CD14-positive monocyte (primary cell): Measurements from ENCODE around the gene PAX8. TPM values are rescaled to one million over a fixed set of nuclear protein-coding genes. Genes with fewer than 3 reads are reported as not detected.

Experiments
- DNase-seq, 3 donors: peaks; one replicate each; pipeline ENCODE4 v3.0.0-alpha.2; 2011 to 2022
- H2AFZ ChIP-seq: 2 replicates; pipeline ENCODE4 v1.6.0; 2012; ENCODE audit warnings: mild to moderate bottlenecking, low read depth, low read length, inconsistent platforms; ENCODE audit not compliant: insufficient read depth, poor library complexity, severe bottlenecking
- H3K27ac ChIP-seq, 2 donors: 1 replicate in 1 of 2; 2 replicates in 1 of 2; pipeline ENCODE4 v1.5.1; 2012 to 2013; ENCODE audit warnings: low read length in 2 of 2, control low read depth in 1 of 2, inconsistent platforms in 1 of 2, low read depth in 1 of 2, mild to moderate bottlenecking in 1 of 2
- H3K27me3 ChIP-seq, 2 donors: one replicate each; pipeline versions ENCODE4 v1.6.0 to v1.6.1; 2011 to 2013; ENCODE audit warnings: low read length in 2 of 2; ENCODE audit not compliant: control insufficient read depth in 2 of 2, insufficient read depth in 2 of 2
- H3K36me3 ChIP-seq, 2 donors: replicated peaks in 1 of 2; 1 replicate in 1 of 2; 2 replicates in 1 of 2; pipeline versions ENCODE4 v1.5.1 to v1.6.1; 2012 to 2013; ENCODE audit warnings: low read length in 2 of 2, control low read depth in 1 of 2, inconsistent platforms in 1 of 2, mild to moderate bottlenecking in 1 of 2; ENCODE audit not compliant: insufficient read depth in 2 of 2, control insufficient read depth in 1 of 2
- H3K4me1 ChIP-seq, 2 donors: 1 replicate in 1 of 2; 2 replicates in 1 of 2; pipeline versions ENCODE4 v1.5.1 to v1.6.1; 2012 to 2013; ENCODE audit warnings: low read length in 2 of 2, control low read depth in 1 of 2, inconsistent platforms in 1 of 2, mild to moderate bottlenecking in 1 of 2, moderate library complexity in 1 of 2; ENCODE audit not compliant: insufficient read depth in 2 of 2, control insufficient read depth in 1 of 2
- H3K4me2 ChIP-seq: replicated peaks from 2 replicates; pipeline ENCODE3; 2012; ENCODE audit warnings: low read length, moderate library complexity, mild to moderate bottlenecking; ENCODE audit not compliant: poor library complexity, severe bottlenecking; ENCODE audit errors: extremely low read depth
- H3K4me3 ChIP-seq, 3 experiments: fragments of 200-600 bp in 1 of 3; sonication (generic) in 1 of 3; replicated peaks in 1 of 3; 1 replicate in 2 of 3; 2 replicates in 1 of 3; pipeline ENCODE4 v1.5.1; 2011 to 2013; ENCODE audit warnings: low read length in 3 of 3, mild to moderate bottlenecking in 3 of 3, control low read depth in 2 of 3, low read depth in 2 of 3, inconsistent platforms in 1 of 3, moderate library complexity in 1 of 3
- H3K79me2 ChIP-seq: 2 replicates; pipeline ENCODE4 v1.6.0; 2012; ENCODE audit warnings: mild to moderate bottlenecking, control low read depth, inconsistent platforms, low read length, moderate library complexity; ENCODE audit not compliant: insufficient read depth
- H3K9ac ChIP-seq: 2 replicates; pipeline ENCODE4 v1.6.0; 2017; ENCODE audit warnings: low read length, mild to moderate bottlenecking; ENCODE audit not compliant: insufficient read depth, poor library complexity, severe bottlenecking
- H3K9me3 ChIP-seq, 2 donors: replicated peaks in 1 of 2; 1 replicate in 1 of 2; 2 replicates in 1 of 2; pipeline versions ENCODE4 v1.5.1 to v1.6.1; 2012 to 2013; ENCODE audit warnings: low read length in 2 of 2, control low read depth in 1 of 2; ENCODE audit not compliant: control insufficient read depth in 1 of 2, insufficient read depth in 1 of 2
- H4K20me1 ChIP-seq: 2 replicates; pipeline ENCODE4 v1.6.0; 2012; ENCODE audit warnings: mild to moderate bottlenecking, low read length, control low read depth, moderate library complexity; ENCODE audit not compliant: insufficient read depth
- H3K27ac Mint-ChIP-seq, 7 donors: one replicate each; pipeline ENCODE4 v1.8.0; 2020; ENCODE audit warnings: mild to moderate bottlenecking in 7 of 7, mixed read lengths in 7 of 7, moderate library complexity in 6 of 7, inconsistent platforms in 2 of 7
- H3K27me3 Mint-ChIP-seq, 3 donors: one replicate each; pipeline ENCODE4 v1.8.0; 2021 to 2022; ENCODE audit warnings: low read depth in 3 of 3, mild to moderate bottlenecking in 3 of 3, mixed read lengths in 3 of 3, moderate library complexity in 3 of 3, inconsistent platforms in 1 of 3
- H3K36me3 Mint-ChIP-seq, 2 donors: one replicate each; pipeline ENCODE4 v1.8.0; 2020; ENCODE audit warnings: mixed read lengths in 2 of 2, inconsistent platforms in 1 of 2, mild to moderate bottlenecking in 1 of 2
- H3K4me1 Mint-ChIP-seq: one replicate; pipeline ENCODE4 v1.8.0; 2020; ENCODE audit warnings: mild to moderate bottlenecking, mixed read lengths
- H3K4me3 Mint-ChIP-seq, 2 donors: one replicate each; pipeline ENCODE4 v1.8.0; 2020; ENCODE audit warnings: mild to moderate bottlenecking in 2 of 2, mixed read lengths in 2 of 2, moderate library complexity in 1 of 2
- H3K9me3 Mint-ChIP-seq, 7 donors: one replicate each; pipeline ENCODE4 v1.8.0; 2020 to 2022; ENCODE audit warnings: mixed read lengths in 7 of 7, mild to moderate bottlenecking in 6 of 7, moderate library complexity in 6 of 7, inconsistent platforms in 2 of 7
- CTCF ChIP-seq: fragments of 200-600 bp; IDR thresholded peaks from one replicate; pipeline ENCODE4 v1.8.0; 2022; ENCODE audit warnings: antibody characterized with exemption, mild to moderate bottlenecking
- WGBS: methylation state at CpG from one replicate; pipeline ENCODE4 v1.1.5; 2013; ENCODE audit warnings: missing lambda C conversion rate; ENCODE audit not compliant: insufficient coverage; 5-methylcytosine and 5-hydroxymethylcytosine counted together
- intact Hi-C, 2 donors: fragments of 100-400 bp; cut with micrococcal nuclease; formaldehyde crosslinking; loops; one replicate each; pipeline versions ENCODE4 v1.15.0 to v1.15.1; 2023
- polyA plus RNA-seq, 3 donors: library from polyadenylated mRNA; depleted of rRNA in 1 of 3; unstranded in 2 of 3; stranded (reverse) in 1 of 3; fragments of 300-500 nt in 2 of 3; fragments of >200 nt in 1 of 3; fragmentation: Illumina TruSeq in 2 of 3; gene quantifications; 1 replicate in 2 of 3; 2 replicates in 1 of 3; pipeline ENCODE4 v1.2.3, GENCODE V29; 2012 to 2021

Gene PAX8
- polyA plus RNA-seq, 3 donors = 0.26 to 0.47 (median 0.36) TPM

DNA sequence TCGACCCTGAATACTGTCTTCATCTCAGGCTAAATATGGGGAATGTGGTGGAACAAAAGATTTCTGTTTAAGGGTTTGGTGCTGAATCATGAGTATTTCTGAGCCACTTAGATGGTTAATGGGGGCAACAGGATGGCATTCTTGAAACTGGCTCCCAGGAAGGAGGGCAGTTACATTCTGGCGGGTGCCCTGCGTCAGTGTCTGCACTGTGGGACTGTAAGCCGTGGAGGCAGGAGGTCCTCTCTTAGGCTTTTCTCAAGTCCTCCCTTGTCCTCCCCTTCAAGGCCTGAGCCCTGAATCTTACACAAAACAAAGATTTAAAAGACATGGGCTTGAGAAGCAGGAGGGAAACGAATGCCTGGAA, 59.2 kb downstream of the PAX8 start:
- Histone ChIP-seq H3K27me3 (no peaks in the 10 kb centered on the region), H3K27ac (no peak overlapping the region), H2AFZ (no peak overlapping the region), H3K79me2 (no peaks in the 10 kb centered on the region), H4K20me1 (no peaks in the 10 kb centered on the region), H3K36me3 (no peaks in the 10 kb centered on the region), H3K4me2 (no peak overlapping the region), H3K4me1 (peaks cover 34 to 36% of the 10 kb centered on the region in 2 donors), H3K9ac (no peak overlapping the region), H3K4me3 (no peak overlapping the region), H3K9me3 (no peaks in the 10 kb centered on the region)
- peaks cover 0 to 1% (median 0%) of the 10 kb centered on the region in 7 donors for H3K9me3 Mint-ChIP-seq
- H3K27ac Mint-ChIP-seq = peak overlapping the region in 5 of 7 donors; percentile 23 to 96 (median 89)
- WGBS = 90% methylated on average over 2 of the region's 5 CpGs
- H3K4me1 Mint-ChIP-seq = peaks cover 40% of the 10 kb centered on the region
- H3K4me3 Mint-ChIP-seq = no peak overlapping the region
- peaks cover 1 to 2% of the 10 kb centered on the region in 2 donors for H3K36me3 Mint-ChIP-seq
- intact Hi-C loops = no loop called here
- peaks cover 1 to 6% (median 2%) of the 10 kb centered on the region in 3 donors for H3K27me3 Mint-ChIP-seq
- TF ChIP-seq CTCF = no peak
- DNase-seq = no peak

DNA sequence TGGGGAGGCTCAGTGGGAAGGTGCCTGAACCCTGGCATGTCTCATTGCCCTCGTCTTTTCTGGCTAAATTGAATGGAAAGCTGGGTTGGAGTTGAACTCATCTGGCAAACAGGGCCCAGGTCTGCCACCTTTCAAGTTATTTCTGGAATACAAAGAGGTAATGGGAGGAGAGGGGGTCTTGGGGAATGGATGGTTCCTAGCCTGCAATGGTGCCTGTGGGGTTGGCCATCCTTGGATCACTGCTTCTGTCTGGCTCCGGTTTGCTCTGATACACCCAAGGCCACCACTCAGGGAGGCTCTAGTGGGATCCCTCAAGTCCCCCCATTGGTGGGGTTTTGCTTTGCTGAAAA, 59.7 kb downstream of the PAX8 start:
- Histone ChIP-seq H2AFZ (no peak overlapping the region), H3K36me3 (no peaks in the 10 kb centered on the region), H3K4me2 (no peak overlapping the region), H4K20me1 (no peaks in the 10 kb centered on the region), H3K4me3 (no peak overlapping the region), H3K9ac (no peak overlapping the region), H3K27ac (no peak overlapping the region), H3K27me3 (no peaks in the 10 kb centered on the region), H3K79me2 (no peaks in the 10 kb centered on the region), H3K9me3 (no peaks in the 10 kb centered on the region), H3K4me1 (peaks cover 34 to 36% of the 10 kb centered on the region in 2 donors)
- Mint-ChIP-seq H3K36me3 (peaks cover 1 to 2% of the 10 kb centered on the region in 2 donors), H3K9me3 (peaks cover 0 to 1% (median 0%) of the 10 kb centered on the region in 7 donors), H3K4me1 (peaks cover 40% of the 10 kb centered on the region), H3K4me3 (no peak overlapping the region), H3K27ac (peak overlapping the region in 5 of 7 donors; percentile 74 to 96 (median 90)), H3K27me3 (peaks cover 0 to 6% (median 2%) of the 10 kb centered on the region in 3 donors)
- 83% methylated on average over 1 of the region's 2 CpGs for WGBS
- intact Hi-C loops = no loop called here
- no peak for TF ChIP-seq CTCF
- DNase-seq = no peak
